ENCODE data around the gene LGALS9B. TPM values are rescaled to one million over a fixed set of nuclear protein-coding genes. Genes with fewer than 3 reads are reported as not detected.
A peak's percentile ranks its signal among the peaks of the same experiment; 100 is the strongest.
"Not testable (repeated sequence)": the region's sequence is repeated elsewhere in the genome, so short reads cannot be mapped to it uniquely, and the experiment has no call there.

LGALS9B gene
- total and polyA plus RNA-seq, 2 donors (not counting 1 experiment from before 2014, with no cell fraction given), result not detected

- H3K79me2 ChIP-seq (ENCODE audit: control insufficient read depth, insufficient read depth, low read length); H2AFZ ChIP-seq (ENCODE audit: low read length); H3K27me3 ChIP-seq (ENCODE audit: control insufficient read depth, insufficient read depth, low read length); H3K4me3 ChIP-seq (replicated peaks in 1 of 4; ENCODE audit: control extremely low read depth in 1 of 4, insufficient read depth in 1 of 4, low read depth in 3 of 4, low read length in 4 of 4); H3K9me3 ChIP-seq (ENCODE audit: control insufficient read depth, insufficient read depth, low read depth, low read length); H3K27ac ChIP-seq (ENCODE audit: insufficient read depth, low read length); H4K20me1 ChIP-seq (ENCODE audit: control insufficient read depth, extremely low read depth, insufficient read depth, low read length); H3K4me2 ChIP-seq (ENCODE audit: extremely low read depth, insufficient read depth, low read length); H3K4me1 ChIP-seq (ENCODE audit: control insufficient read depth, extremely low read depth, insufficient read depth, low read length); DNase-seq (ENCODE audit: low read depth in 2 of 2); H3K36me3 ChIP-seq (ENCODE audit: control insufficient read depth, insufficient read depth, low read length); H3K9ac ChIP-seq (ENCODE audit: insufficient read depth, low read length): not testable (repeated sequence)
These were observed 44.5 kb downstream of the LGALS9B start for GRCh38 chr17:20422826-20423225.

- not testable (repeated sequence) for H3K9me3 ChIP-seq (ENCODE audit: control insufficient read depth, insufficient read depth, low read depth, low read length); H3K27ac ChIP-seq (ENCODE audit: insufficient read depth, low read length); H3K4me1 ChIP-seq (ENCODE audit: control insufficient read depth, extremely low read depth, insufficient read depth, low read length); H3K4me2 ChIP-seq (ENCODE audit: extremely low read depth, insufficient read depth, low read length); DNase-seq (ENCODE audit: low read depth in 2 of 2); H3K4me3 ChIP-seq (replicated peaks in 1 of 4; ENCODE audit: control extremely low read depth in 1 of 4, insufficient read depth in 1 of 4, low read depth in 3 of 4, low read length in 4 of 4); H3K27me3 ChIP-seq (ENCODE audit: control insufficient read depth, insufficient read depth, low read length); H2AFZ ChIP-seq (ENCODE audit: low read length); H3K9ac ChIP-seq (ENCODE audit: insufficient read depth, low read length); H3K36me3 ChIP-seq (ENCODE audit: control insufficient read depth, insufficient read depth, low read length); H3K79me2 ChIP-seq (ENCODE audit: control insufficient read depth, insufficient read depth, low read length); H4K20me1 ChIP-seq (ENCODE audit: control insufficient read depth, extremely low read depth, insufficient read depth, low read length)
These were observed 48.5 kb downstream of the LGALS9B start for GRCh38 chr17:20418838-20419237.

GRCh38 chr17:20417492-20418080 is 49.8 kb downstream of the LGALS9B start:
- H3K27me3 ChIP-seq (ENCODE audit: control insufficient read depth, insufficient read depth, low read length); H2AFZ ChIP-seq (ENCODE audit: low read length); DNase-seq (ENCODE audit: low read depth in 2 of 2); H3K4me3 ChIP-seq (replicated peaks in 1 of 4; ENCODE audit: control extremely low read depth in 1 of 4, insufficient read depth in 1 of 4, low read depth in 3 of 4, low read length in 4 of 4); H3K27ac ChIP-seq (ENCODE audit: insufficient read depth, low read length); H3K79me2 ChIP-seq (ENCODE audit: control insufficient read depth, insufficient read depth, low read length); H3K9me3 ChIP-seq (ENCODE audit: control insufficient read depth, insufficient read depth, low read depth, low read length); H4K20me1 ChIP-seq (ENCODE audit: control insufficient read depth, extremely low read depth, insufficient read depth, low read length); H3K4me2 ChIP-seq (ENCODE audit: extremely low read depth, insufficient read depth, low read length); H3K36me3 ChIP-seq (ENCODE audit: control insufficient read depth, insufficient read depth, low read length); H3K9ac ChIP-seq (ENCODE audit: insufficient read depth, low read length); H3K4me1 ChIP-seq (ENCODE audit: control insufficient read depth, extremely low read depth, insufficient read depth, low read length): not testable (repeated sequence)

GRCh38 chr17:20416381-20416911 is 50.9 kb downstream of the LGALS9B start:
- H3K27me3 ChIP-seq (ENCODE audit: control insufficient read depth, insufficient read depth, low read length); H3K4me3 ChIP-seq (replicated peaks in 1 of 4; ENCODE audit: control extremely low read depth in 1 of 4, insufficient read depth in 1 of 4, low read depth in 3 of 4, low read length in 4 of 4); H3K27ac ChIP-seq (ENCODE audit: insufficient read depth, low read length); H3K36me3 ChIP-seq (ENCODE audit: control insufficient read depth, insufficient read depth, low read length); H2AFZ ChIP-seq (ENCODE audit: low read length); H3K4me1 ChIP-seq (ENCODE audit: control insufficient read depth, extremely low read depth, insufficient read depth, low read length); H4K20me1 ChIP-seq (ENCODE audit: control insufficient read depth, extremely low read depth, insufficient read depth, low read length); H3K79me2 ChIP-seq (ENCODE audit: control insufficient read depth, insufficient read depth, low read length); H3K9ac ChIP-seq (ENCODE audit: insufficient read depth, low read length); DNase-seq (ENCODE audit: low read depth in 2 of 2); H3K4me2 ChIP-seq (ENCODE audit: extremely low read depth, insufficient read depth, low read length); H3K9me3 ChIP-seq (ENCODE audit: control insufficient read depth, insufficient read depth, low read depth, low read length): not testable (repeated sequence)

GRCh38 chr17:20415479-20415878 is 51.9 kb downstream of the LGALS9B start:
- not testable (repeated sequence) for H2AFZ ChIP-seq (ENCODE audit: low read length); H3K79me2 ChIP-seq (ENCODE audit: control insufficient read depth, insufficient read depth, low read length); H3K27ac ChIP-seq (ENCODE audit: insufficient read depth, low read length); H3K27me3 ChIP-seq (ENCODE audit: control insufficient read depth, insufficient read depth, low read length); H3K4me3 ChIP-seq (replicated peaks in 1 of 4; ENCODE audit: control extremely low read depth in 1 of 4, insufficient read depth in 1 of 4, low read depth in 3 of 4, low read length in 4 of 4); H3K9me3 ChIP-seq (ENCODE audit: control insufficient read depth, insufficient read depth, low read depth, low read length); H3K4me2 ChIP-seq (ENCODE audit: extremely low read depth, insufficient read depth, low read length); H3K9ac ChIP-seq (ENCODE audit: insufficient read depth, low read length); H4K20me1 ChIP-seq (ENCODE audit: control insufficient read depth, extremely low read depth, insufficient read depth, low read length); H3K36me3 ChIP-seq (ENCODE audit: control insufficient read depth, insufficient read depth, low read length); DNase-seq (ENCODE audit: low read depth in 2 of 2); H3K4me1 ChIP-seq (ENCODE audit: control insufficient read depth, extremely low read depth, insufficient read depth, low read length)

- H3K9me3 ChIP-seq (ENCODE audit: control insufficient read depth, insufficient read depth, low read depth, low read length); H3K4me1 ChIP-seq (ENCODE audit: control insufficient read depth, extremely low read depth, insufficient read depth, low read length); H3K4me3 ChIP-seq (replicated peaks in 1 of 4; ENCODE audit: control extremely low read depth in 1 of 4, insufficient read depth in 1 of 4, low read depth in 3 of 4, low read length in 4 of 4); H3K27me3 ChIP-seq (ENCODE audit: control insufficient read depth, insufficient read depth, low read length); H3K4me2 ChIP-seq (ENCODE audit: extremely low read depth, insufficient read depth, low read length); H3K79me2 ChIP-seq (ENCODE audit: control insufficient read depth, insufficient read depth, low read length); H2AFZ ChIP-seq (ENCODE audit: low read length); H3K9ac ChIP-seq (ENCODE audit: insufficient read depth, low read length); H3K36me3 ChIP-seq (ENCODE audit: control insufficient read depth, insufficient read depth, low read length); H3K27ac ChIP-seq (ENCODE audit: insufficient read depth, low read length); H4K20me1 ChIP-seq (ENCODE audit: control insufficient read depth, extremely low read depth, insufficient read depth, low read length): not testable (repeated sequence)
- DNase-seq (ENCODE audit: low read depth in 2 of 2), result peak in 1 of 2 donors; percentile 52
These were observed 65.9 kb downstream of the LGALS9B start for GRCh38 chr17:20401306-20402022.

Measured in fibroblast of lung (primary cell).